ENCODE results near the gene LCMT1. TPM values are rescaled to one million over a fixed set of nuclear protein-coding genes. Genes with fewer than 3 reads are reported as not detected.

The LCMT1 gene
- total and polyA plus RNA-seq, 2 of the 4 experiments (the other 2 are of a cell fraction): 33.1 to 60.4 TPM

- TF ChIP-seq RAD21 (IDR thresholded peaks at IDR 0.05; ENCODE audit: low read length): peak; percentile 75
- no peak for TF ChIP-seq MXI1 (IDR thresholded peaks at IDR 0.05; ENCODE audit: borderline replicate concordance, low read depth, low read length)
- no peak for TF ChIP-seq MAZ (IDR thresholded peaks at IDR 0.05; ENCODE audit: borderline replicate concordance, low read depth, low read length)
- no peak for TF ChIP-seq CHD1 (IDR thresholded peaks at IDR 0.05; ENCODE audit: low read depth, low read length)
- TF ChIP-seq POLR2A (IDR thresholded peaks at IDR 0.05; ENCODE audit: low read depth, low read length): no peak
- no peak for TF ChIP-seq RCOR1 (IDR thresholded peaks at IDR 0.05; ENCODE audit: insufficient replicate concordance, low read length)
- peak; percentile 61 for TF ChIP-seq SMC3 (IDR thresholded peaks at IDR 0.05; ENCODE audit: low read depth, low read length)
- TF ChIP-seq FOS (IDR thresholded peaks at IDR 0.05; ENCODE audit: low read depth, low read length): peak; percentile 48
- no peak for TF ChIP-seq MAFK (IDR thresholded peaks at IDR 0.05; ENCODE audit: low read depth, low read length)
- TF ChIP-seq USF2 (IDR thresholded peaks at IDR 0.05; ENCODE audit: low read depth, low read length): no peak
- TF ChIP-seq RFX5 (IDR thresholded peaks at IDR 0.05; ENCODE audit: low read depth, low read length): no peak
- peak; percentile 80 for TF ChIP-seq BHLHE40 (IDR thresholded peaks at IDR 0.05; ENCODE audit: low read depth, low read length)
- no peak for TF ChIP-seq NFE2L2 (IDR thresholded peaks at IDR 0.05; ENCODE audit: low read depth, low read length)
- peak; percentile 85 for TF ChIP-seq CTCF (conservative IDR thresholded peaks at IDR 0.05; ENCODE audit: low read depth, low read length)
- no peak for TF ChIP-seq ELK1 (IDR thresholded peaks at IDR 0.05; ENCODE audit: borderline replicate concordance, low read depth, low read length)
- peak; percentile 38; the same call in 1 of the 2 replicates for TF ChIP-seq CEBPB (IDR thresholded peaks at IDR 0.05; ENCODE audit: low read depth, low read length)
- no peak overlapping the region for H4K5ac ChIP-seq (ENCODE audit: low read depth, low read length)
- peak overlapping the region; percentile 49 for H3K4ac ChIP-seq (ENCODE audit: low read depth, low read length)
- no peak overlapping the region for H3K9ac ChIP-seq (ENCODE audit: low read depth, low read length)
- dilution Hi-C loops (cut with HindIII; ENCODE audit: low sequenced_read_pairs, unreplicated experiment): no loop called here
- in situ Hi-C loops (cut with MboI; ENCODE audit: low sequenced_read_pairs): loop anchor here (5.0 to 10.0 kb wide), 2 partner anchors 75 to 98 kb away; no protein-coding TSS in a partner anchor
- no peak overlapping the region for H3K4me2 ChIP-seq (ENCODE audit: low read depth, low read length)
- no peak overlapping the region for H3K23ac ChIP-seq (ENCODE audit: low read depth, low read length)
- 0 out of 2 replicates have a peak overlapping the region, but pooled peaks have one; percentile 37 for H2AK5ac ChIP-seq (ENCODE audit: low read depth, low read length)
- H3K4me1 ChIP-seq (ENCODE audit: control insufficient read depth, insufficient read depth, low read length): peaks cover 5% of the 10 kb centered on the region
- H4K20me1 ChIP-seq (ENCODE audit: insufficient read depth, low read length): peaks cover 17% of the 10 kb centered on the region
- no TSS peak for BruUV-seq (replicated peaks)
- H4K91ac ChIP-seq (ENCODE audit: insufficient read depth, low read depth, low read length): no peak overlapping the region
- H2AK9ac ChIP-seq (replicated peaks; ENCODE audit: low read depth, low read length, poor library complexity): no peak overlapping the region
- H3K56ac ChIP-seq (ENCODE audit: extremely low read depth, insufficient read depth, low read length): no peak overlapping the region
- DNase-seq: peak; percentile 91
- no peak overlapping the region for H2BK5ac ChIP-seq (ENCODE audit: low read depth, low read length, poor library complexity, severe bottlenecking)
- intact Hi-C loops (cut with micrococcal nuclease): loop anchor here (1.0 to 2.0 kb wide), 2 partner anchors 72 to 98 kb away; no protein-coding TSS in a partner anchor
- H3K9me1 ChIP-seq (ENCODE audit: insufficient read depth, low read length): peaks cover 4% of the 10 kb centered on the region; the same call in 1 of the 2 replicates
- 0 out of 2 replicates have a peak overlapping the region, but pooled peaks have one; percentile 16 for H3K14ac ChIP-seq (replicated peaks; ENCODE audit: low read depth, low read length)
- ChIA-PET CTCF (interaction anchor here (1.3 kb wide), 1 partner anchor 24 kb away, joined by 3 read pairs; no protein-coding TSS in a partner anchor), POLR2A (ENCODE audit: unreplicated experiment) (no interaction called here)
- no peaks in the 10 kb centered on the region for H3K27me3 ChIP-seq (ENCODE audit: control insufficient read depth, insufficient read depth, low read length)
- peak; percentile 93 for ATAC-seq (ENCODE audit: low read depth)
- H4K8ac ChIP-seq (ENCODE audit: low read depth in 2 of 2, low read length in 2 of 2): no peak overlapping the region
- 0 out of 2 replicates have a peak overlapping the region, but pooled peaks have one; percentile 6 for H2BK20ac ChIP-seq (ENCODE audit: low read depth, low read length)
- H3K36me3 ChIP-seq (ENCODE audit: control insufficient read depth, insufficient read depth, low read length): peaks cover 5% of the 10 kb centered on the region
- H3K9me3 ChIP-seq (ENCODE audit: control insufficient read depth, insufficient read depth, low read length): no peaks in the 10 kb centered on the region
- H2AFZ ChIP-seq (replicated peaks; ENCODE audit: low read length, poor library complexity): no peak overlapping the region
- peaks cover 19 to 35% of the 10 kb centered on the region in 2 experiments for H3K79me1 ChIP-seq (ENCODE audit: low read depth in 1 of 2, low read length in 2 of 2)
- H2BK120ac ChIP-seq (ENCODE audit: low read depth, low read length): no peak overlapping the region
- no peak overlapping the region for H2BK15ac ChIP-seq (ENCODE audit: low read depth, low read length)
- WGBS, 2 experiments (ENCODE audit: extremely low coverage in 2 of 2, insufficient read length in 1 of 2): no CpG with 5 or more reads among the region's 4 CpGs
- no peak overlapping the region for H3K18ac ChIP-seq (ENCODE audit: low read depth, low read length)
- H3K27ac ChIP-seq (ENCODE audit: insufficient read depth, low read length): no peak overlapping the region
- H3K4me3 ChIP-seq (ENCODE audit: insufficient read depth, low read depth, low read length): no peak overlapping the region
Observed at GRCh38 chr16:25126820-25127232, 15.3 kb downstream of the LCMT1 start.

Data from IMR-90 (cell line).